GM12875 (cell line): ENCODE measurements around the gene C1orf174.
A peak's percentile ranks its signal among the peaks of the same experiment; 100 is the strongest.

Experiments used
- H3K4me3 ChIP-seq: one replicate; pipeline ENCODE4 v1.5.1; 2011; ENCODE audit warnings: low read depth, low read length, control low read depth
- CTCF ChIP-seq: IDR thresholded peaks from 2 replicates; pipeline ENCODE4 v1.5.1; 2011; ENCODE audit warnings: low read depth, mild to moderate bottlenecking, control low read depth, inconsistent platforms, low read length, moderate library complexity, borderline replicate concordance; ENCODE audit not compliant: insufficient read depth

The C1orf174 gene

DNA sequence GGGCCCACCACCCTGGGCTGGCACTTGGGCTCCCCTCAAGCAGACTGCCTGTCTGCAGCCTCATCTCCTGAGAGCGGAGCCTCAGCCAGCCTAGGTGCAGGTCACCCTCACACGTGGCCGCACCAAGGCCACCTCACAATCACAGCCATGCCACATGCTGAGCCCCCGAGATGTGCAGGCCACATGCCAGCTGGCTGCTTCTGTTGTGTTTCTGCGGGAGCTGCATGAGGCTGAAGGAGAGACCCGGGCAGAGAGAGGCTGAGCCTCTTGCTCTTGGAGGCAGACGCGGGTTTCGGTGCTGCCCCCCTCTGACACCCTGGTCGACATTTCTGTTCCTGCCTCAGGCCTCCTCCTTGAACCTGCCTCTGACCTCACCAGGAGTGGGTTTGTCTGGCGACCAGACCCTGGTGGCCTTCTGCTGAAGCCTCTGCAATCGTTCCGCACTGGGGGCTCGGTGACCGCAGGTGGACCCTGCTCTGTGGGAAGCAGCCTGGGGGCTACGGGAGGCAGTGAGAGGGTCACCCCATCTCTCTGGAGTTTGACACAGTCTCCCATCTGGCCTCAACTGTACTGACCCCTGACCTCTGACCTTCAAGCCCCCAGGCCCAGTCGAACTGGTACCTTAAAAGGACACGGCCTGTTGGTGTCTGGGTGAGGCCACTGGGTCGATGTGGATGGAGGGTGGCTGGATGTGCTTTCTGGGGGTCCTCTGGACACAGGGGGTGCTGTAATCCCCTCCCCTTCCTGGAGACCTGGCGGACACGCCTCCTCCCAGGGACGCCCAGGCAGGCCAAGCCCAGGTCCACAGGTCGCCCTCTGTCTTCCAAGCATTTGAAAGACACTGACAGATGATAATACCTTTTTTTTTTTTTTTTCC lies 13.0 kb upstream of the C1orf174 start:
- H3K4me3 ChIP-seq = no peak overlapping the region
- no peak for TF ChIP-seq CTCF

GRCh38 chr1:3911981-3912808 lies 12.1 kb upstream of the C1orf174 start:
- TF ChIP-seq CTCF = no peak
- no peak overlapping the region for H3K4me3 ChIP-seq

- no peak overlapping the region for H3K4me3 ChIP-seq
- TF ChIP-seq CTCF = peak; percentile 88
Measured at GRCh38 chr1:3910857-3911845, 11.1 kb upstream of the C1orf174 start.

GRCh38 chr1:3910049-3910731 lies 10.1 kb upstream of the C1orf174 start:
- no peak overlapping the region for H3K4me3 ChIP-seq
- no peak for TF ChIP-seq CTCF

- TF ChIP-seq CTCF = no peak
- H3K4me3 ChIP-seq = no peak overlapping the region
Measured at GRCh38 chr1:3909615-3910014, 9.5 kb upstream of the C1orf174 start.

- no peak overlapping the region for H3K4me3 ChIP-seq
Measured at GRCh38 chr1:3908886-3909517, 8.9 kb upstream of the C1orf174 start.

More at GRCh38 chr1:3908886-3909517, 8.9 kb upstream of the C1orf174 start:
- TF ChIP-seq CTCF = no peak
